NCI-H2081 (cell line): ENCODE data around the gene SCN5A.
A peak's percentile ranks its signal among the peaks of the same experiment; 100 is the strongest.
"Not testable (repeated sequence)": the region's sequence is repeated elsewhere in the genome, so short reads cannot be mapped to it uniquely, and the experiment has no call there.

Experiments
- DNase-seq, 2 experiments: peaks; one replicate each; lab custom pipeline; 2025; lab: John Stamatoyannopoulos, UW

The SCN5A gene

DNA sequence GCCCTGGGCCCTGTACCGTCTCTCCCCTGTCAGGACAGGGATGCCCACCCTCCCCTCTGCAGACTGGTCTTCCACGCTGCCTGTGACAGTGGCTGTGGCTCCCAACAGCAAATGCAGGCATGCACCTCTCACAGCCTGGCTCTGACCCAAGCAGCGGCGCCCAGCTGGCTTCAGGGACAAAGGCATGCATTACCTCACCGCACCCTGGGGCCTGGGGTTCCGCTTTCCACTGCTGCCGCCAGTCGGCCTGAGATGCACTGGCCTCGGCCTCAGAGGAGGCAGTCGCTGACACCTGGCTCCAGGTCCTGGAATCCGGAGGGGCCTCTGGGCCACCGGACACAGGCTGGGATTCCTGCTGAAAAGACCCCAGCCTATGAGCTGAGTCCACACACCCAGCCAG, 70.3 kb downstream of the SCN5A start:
- peak in 1 of 2 experiments; percentile 20 for DNase-seq

- no peak for DNase-seq
These were observed 70.9 kb downstream of the SCN5A start for GRCh38 chr3:38578551-38578950.

GRCh38 chr3:38578081-38578475, 71.4 kb downstream of the SCN5A start:
- no peak for DNase-seq

GRCh38 chr3:38577371-38578080, 72.0 kb downstream of the SCN5A start:
- no peak for DNase-seq

DNA sequence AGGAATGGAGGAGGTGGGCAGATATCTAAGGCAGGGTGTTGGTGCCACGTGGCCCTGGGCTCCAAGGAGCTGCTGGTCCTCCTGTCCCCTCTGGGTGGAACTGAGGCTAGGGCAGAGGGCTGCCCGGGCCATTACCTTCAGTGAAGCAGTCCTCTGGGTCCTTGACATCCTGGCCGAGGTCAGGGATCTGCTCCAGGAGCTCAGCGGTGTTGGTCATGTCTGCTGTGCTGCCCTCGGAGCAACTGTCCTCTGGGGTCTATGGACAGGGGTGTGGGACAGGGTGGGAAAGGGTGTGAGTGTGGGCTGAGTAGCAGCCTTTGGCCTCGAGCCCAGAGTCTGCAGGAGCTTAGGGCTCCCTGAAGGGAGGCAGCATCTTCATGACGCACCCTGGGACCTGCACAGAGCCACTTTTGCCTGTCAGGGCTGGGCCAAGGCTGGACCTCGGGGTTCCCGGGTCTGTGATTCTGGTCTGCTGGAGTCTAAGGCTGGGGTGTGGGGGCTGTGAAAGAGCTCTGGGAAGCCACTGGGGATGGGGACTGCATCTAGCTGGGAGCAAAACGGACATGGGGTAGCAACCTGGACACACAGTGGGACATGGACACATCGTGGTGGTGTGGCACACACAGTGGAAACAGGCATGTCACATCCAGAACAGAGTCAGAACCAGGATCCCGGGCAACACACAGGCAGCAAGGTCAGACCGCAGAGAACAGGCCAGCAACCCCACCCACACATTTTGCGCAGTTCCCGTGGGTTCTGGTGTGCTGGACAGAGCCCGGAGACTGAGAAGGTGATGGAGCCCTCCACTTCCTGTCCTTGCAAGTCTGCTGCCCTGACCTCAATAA, 72.7 kb downstream of the SCN5A start:
- DNase-seq = no peak

GRCh38 chr3:38576131-38576525, 73.4 kb downstream of the SCN5A start:
- no peak for DNase-seq

DNA sequence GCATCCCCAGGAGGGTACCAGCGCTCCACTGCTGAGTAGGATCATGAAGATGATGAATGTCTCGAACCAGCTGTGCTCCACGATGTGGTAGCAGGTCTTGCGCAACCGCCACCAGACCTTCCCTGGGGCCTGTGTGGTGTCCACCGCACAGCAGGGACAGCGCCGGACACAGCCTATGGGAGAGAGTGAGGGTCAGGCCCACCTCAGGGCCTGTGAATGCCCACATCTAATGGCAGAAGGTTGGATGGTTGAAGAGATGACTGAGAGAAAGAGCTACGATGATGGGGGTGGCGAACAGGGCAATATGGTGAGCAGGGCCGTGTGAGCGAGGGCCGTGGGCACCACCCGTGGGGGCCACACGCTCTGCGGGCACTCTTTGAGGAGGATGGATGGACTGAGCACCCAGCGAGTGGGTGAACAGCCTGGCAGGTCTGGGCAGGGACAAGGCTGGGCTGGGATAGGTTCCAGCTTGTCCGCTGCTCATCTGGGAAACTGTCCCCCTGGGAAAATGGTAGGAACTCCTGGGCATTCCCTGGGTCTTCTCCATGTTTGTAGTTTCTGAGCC, 74.1 kb downstream of the SCN5A start:
- DNase-seq = no peak

DNA sequence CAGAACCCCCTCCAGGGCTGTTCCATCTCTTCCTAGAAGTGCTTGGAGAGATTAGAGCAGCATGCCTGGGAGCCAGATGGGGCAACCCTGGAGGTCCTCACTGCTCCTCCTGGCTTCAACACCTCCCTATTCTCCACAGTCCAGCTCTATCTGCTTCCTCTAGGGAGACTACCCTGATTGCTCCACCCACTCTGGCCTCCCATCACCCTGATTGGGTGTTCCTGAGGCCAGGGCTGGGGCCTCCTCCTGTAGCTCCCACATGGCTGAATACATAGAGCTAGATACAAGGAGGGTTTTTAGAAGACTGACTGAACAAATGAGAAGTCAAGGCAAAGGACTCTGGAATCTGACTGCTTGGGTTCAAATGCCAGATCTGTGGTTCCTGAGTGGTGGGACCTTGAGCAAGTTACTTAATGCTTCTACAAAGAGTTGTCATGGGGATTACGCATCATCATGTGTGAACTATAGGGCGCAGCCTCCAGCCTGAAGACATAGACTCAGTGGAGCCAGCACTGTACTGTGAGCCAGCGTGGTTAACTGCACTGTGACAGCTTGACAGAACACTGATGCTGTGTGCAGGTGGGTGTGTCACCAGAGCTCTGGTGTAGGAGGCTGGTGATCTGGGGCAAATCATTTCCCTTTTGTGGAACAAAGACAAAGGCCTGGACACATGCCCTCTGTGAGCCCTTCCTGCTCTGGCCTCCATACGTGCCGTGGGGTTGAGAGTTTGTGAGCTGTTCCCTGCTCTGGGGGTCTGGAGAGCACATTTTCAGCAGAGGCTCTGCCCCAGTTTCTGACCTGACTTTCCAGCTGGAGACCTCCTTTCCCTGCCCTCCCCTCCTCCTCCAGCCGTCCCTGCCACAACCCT, 74.8 kb downstream of the SCN5A start:
- DNase-seq = no peak

- DNase-seq = no peak
These were observed 75.9 kb downstream of the SCN5A start for GRCh38 chr3:38573556-38573955.

DNA sequence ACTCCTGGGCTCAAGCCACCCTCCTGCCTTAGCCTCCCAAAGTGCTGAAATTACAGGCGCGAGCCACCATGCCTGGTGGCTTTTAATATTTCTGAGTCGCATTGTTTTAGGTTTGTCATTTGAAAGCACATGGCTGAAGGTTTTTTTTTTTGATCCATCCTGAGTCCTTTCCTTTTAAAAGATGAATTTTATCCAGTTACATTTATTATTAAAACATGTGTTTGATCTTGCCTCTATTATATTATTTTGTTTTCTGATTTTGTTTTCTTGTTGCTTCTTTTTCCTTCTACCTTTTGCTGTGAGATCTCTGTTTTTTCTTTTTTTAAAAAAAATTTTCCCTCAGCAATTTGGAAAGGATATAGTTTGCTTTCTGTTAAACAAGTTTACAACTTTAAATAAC, 76.4 kb downstream of the SCN5A start:
- no peak for DNase-seq

- no peak for DNase-seq
These were observed 82.0 kb downstream of the SCN5A start for GRCh38 chr3:38567498-38567897.

GRCh38 chr3:38566794-38567193, 82.7 kb downstream of the SCN5A start:
- not testable (repeated sequence) for DNase-seq

GRCh38 chr3:38566215-38566528, 83.3 kb downstream of the SCN5A start:
- DNase-seq = no peak

- no peak for DNase-seq
These were observed 83.9 kb downstream of the SCN5A start for GRCh38 chr3:38565339-38566214.

GRCh38 chr3:38564631-38565338, 84.7 kb downstream of the SCN5A start:
- DNase-seq = no peak

DNA sequence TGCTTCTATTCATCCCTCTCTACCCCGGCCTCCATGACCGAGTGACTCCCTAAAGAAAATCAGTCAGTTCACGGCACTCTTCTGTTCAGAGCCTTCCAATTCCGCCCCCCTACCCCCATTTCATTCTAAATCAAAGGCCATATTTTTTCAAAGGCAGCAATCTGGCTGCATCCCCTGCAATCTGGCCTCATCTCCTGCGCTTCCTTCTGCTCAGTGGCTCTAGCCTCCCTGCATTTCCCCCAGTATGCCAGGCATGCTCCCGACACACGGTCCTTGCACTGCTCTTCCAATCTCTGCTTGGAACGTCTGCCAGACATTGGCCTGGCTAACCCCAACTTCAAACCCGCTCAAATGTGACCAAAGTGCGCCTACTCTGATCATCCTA, 85.6 kb downstream of the SCN5A start:
- no peak for DNase-seq

- DNase-seq = no peak
These were observed 86.2 kb downstream of the SCN5A start for GRCh38 chr3:38563070-38563885.

DNA sequence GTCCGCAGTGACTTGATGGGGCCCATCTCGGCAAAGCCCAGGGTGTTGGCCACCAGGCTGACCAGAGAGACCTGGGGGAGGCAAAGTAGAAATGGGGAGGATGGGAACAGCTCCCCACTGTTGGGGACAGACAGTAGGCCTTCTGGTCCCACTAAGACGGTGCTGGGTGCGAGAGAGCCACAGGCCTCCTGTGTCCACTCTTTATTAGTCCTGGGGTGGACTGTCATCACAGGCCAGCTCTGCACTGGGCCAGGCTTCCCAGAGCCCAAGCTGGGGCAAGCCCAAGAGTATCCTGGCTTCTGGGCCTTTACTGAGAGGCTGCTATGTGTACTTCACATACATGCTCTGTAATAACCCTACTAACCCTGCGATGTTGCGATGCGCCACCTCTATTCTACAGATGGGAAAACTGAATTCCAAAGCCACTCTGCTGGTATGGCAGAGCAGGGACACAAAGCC, 87.0 kb downstream of the SCN5A start:
- no peak for DNase-seq

DNA sequence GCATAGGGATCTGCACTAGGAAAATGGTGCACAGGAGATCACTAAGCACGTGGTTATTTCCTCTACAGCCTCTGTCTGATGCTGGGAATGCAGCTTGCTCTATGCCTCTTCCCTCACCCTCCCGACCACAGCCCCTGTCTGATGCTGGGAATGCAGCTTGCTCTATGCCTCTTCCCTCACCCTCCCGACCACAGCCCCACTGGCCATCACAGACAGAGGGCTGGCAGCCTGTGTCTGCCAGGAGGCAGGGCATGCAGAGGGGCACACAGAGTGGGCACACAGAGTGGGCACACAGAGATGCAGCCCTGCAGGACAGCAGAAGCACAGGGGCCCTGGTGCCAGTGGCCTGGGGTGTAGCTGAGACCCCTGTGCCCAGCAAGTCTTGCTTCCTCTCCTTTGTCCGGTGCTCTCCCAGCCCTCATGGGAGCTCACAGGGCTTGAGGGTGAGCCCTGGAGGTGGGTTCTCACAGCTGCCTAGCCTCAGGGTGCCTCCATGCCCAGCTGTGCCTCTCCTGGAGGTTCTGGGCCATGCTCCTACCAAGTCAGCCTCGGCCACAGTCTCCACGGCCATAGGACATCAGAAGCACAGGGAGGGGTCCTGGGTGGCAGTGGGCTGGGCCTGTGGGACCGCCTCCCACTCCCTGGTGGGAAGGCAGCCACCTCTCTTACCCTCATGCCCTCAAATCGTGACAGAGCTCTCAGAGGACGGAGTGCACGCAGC, 87.6 kb downstream of the SCN5A start:
- DNase-seq = no peak
